Mucosa of rectum (tissue), 2 donors: ENCODE data around the gene TTC3.
"Not testable (repeated sequence)": the region's sequence is repeated elsewhere in the genome, so short reads cannot be mapped to it uniquely, and the experiment has no call there.

ENCODE experiments used
- H3K27ac ChIP-seq, 2 donors: one replicate each; pipeline ENCODE4 v1.7.0; 2013; ENCODE audit warnings: inconsistent platforms in 2 of 2, low read depth in 2 of 2, low read length in 2 of 2
- H3K27me3 ChIP-seq, 2 donors: one replicate each; pipeline ENCODE4 v1.7.0; 2013; ENCODE audit warnings: low read length in 2 of 2; ENCODE audit not compliant: control insufficient read depth in 2 of 2, insufficient read depth in 2 of 2
- H3K36me3 ChIP-seq, 2 donors: one replicate each; pipeline ENCODE4 v1.7.0; 2013; ENCODE audit warnings: low read length in 2 of 2; ENCODE audit not compliant: control insufficient read depth in 2 of 2, insufficient read depth in 2 of 2
- H3K4me1 ChIP-seq, 2 donors: one replicate each; pipeline ENCODE4 v1.7.0; 2013; ENCODE audit warnings: low read length in 2 of 2, mild to moderate bottlenecking in 1 of 2; ENCODE audit not compliant: control insufficient read depth in 2 of 2, insufficient read depth in 2 of 2
- H3K4me3 ChIP-seq, 2 donors: one replicate each; pipeline ENCODE4 v1.7.0; 2013; ENCODE audit warnings: low read length in 2 of 2
- H3K9ac ChIP-seq, 2 donors: one replicate each; pipeline ENCODE4 v1.7.0; 2013; ENCODE audit warnings: low read length in 2 of 2, low read depth in 1 of 2, mild to moderate bottlenecking in 1 of 2
- H3K9me3 ChIP-seq, 2 donors: one replicate each; pipeline ENCODE4 v1.7.0; 2013; ENCODE audit warnings: low read length in 2 of 2; ENCODE audit not compliant: control insufficient read depth in 2 of 2
- donor health status: healthy.
- donor health status: Normal muscosa, but diverticular disease.

Gene TTC3, protein sequence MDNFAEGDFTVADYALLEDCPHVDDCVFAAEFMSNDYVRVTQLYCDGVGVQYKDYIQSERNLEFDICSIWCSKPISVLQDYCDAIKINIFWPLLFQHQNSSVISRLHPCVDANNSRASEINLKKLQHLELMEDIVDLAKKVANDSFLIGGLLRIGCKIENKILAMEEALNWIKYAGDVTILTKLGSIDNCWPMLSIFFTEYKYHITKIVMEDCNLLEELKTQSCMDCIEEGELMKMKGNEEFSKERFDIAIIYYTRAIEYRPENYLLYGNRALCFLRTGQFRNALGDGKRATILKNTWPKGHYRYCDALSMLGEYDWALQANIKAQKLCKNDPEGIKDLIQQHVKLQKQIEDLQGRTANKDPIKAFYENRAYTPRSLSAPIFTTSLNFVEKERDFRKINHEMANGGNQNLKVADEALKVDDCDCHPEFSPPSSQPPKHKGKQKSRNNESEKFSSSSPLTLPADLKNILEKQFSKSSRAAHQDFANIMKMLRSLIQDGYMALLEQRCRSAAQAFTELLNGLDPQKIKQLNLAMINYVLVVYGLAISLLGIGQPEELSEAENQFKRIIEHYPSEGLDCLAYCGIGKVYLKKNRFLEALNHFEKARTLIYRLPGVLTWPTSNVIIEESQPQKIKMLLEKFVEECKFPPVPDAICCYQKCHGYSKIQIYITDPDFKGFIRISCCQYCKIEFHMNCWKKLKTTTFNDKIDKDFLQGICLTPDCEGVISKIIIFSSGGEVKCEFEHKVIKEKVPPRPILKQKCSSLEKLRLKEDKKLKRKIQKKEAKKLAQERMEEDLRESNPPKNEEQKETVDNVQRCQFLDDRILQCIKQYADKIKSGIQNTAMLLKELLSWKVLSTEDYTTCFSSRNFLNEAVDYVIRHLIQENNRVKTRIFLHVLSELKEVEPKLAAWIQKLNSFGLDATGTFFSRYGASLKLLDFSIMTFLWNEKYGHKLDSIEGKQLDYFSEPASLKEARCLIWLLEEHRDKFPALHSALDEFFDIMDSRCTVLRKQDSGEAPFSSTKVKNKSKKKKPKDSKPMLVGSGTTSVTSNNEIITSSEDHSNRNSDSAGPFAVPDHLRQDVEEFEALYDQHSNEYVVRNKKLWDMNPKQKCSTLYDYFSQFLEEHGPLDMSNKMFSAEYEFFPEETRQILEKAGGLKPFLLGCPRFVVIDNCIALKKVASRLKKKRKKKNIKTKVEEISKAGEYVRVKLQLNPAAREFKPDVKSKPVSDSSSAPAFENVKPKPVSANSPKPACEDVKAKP (N-terminal part only)

DNA sequence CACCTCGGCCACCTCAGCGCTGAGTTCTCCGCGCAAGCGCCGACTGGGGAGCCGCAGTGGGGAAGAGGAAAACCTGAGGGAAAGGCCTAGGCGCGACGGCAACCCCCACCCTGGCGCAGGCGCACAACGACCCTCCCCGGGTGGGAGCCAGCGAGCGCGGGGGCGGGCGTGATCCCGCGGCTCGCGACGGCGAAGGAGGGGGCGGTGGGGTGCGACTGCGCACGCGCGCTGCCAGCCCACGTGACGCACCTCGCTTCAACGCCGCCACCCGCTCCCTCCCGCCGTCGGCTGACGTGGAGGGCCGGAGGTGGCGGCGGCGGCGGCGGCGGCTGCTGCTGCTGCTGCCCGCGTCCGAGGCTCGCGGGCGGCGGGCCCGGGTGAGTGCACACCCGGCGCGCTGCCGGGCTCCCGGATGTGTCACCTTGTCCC lies at the start of gene TTC3, which contains the start of gene PIGP:
Gene TTC3, plus strand, starts transcription at position 267 of the 429 bp plus-strand sequence. CDS start 14,004 bp downstream, outside the sequence.
Gene PIGP, minus strand, starts transcription at position 84 of the 429 bp plus-strand sequence. CDS start 556 bp downstream, outside the sequence.
- peaks cover 0 to 3% of the 10 kb centered on the region in 2 donors for H3K36me3 ChIP-seq
- H3K27me3 ChIP-seq = no peaks in the 10 kb centered on the region
- H3K9me3 ChIP-seq = no peaks in the 10 kb centered on the region
- H3K4me1 ChIP-seq = peaks cover 16 to 18% of the 10 kb centered on the region in 2 donors
- H3K4me3 ChIP-seq = peak within 1 kb of the TSS; percentile 96 to 99
- H3K9ac ChIP-seq = peak within 1 kb of the TSS; percentile 95 to 97
- H3K27ac ChIP-seq = peak within 1 kb of the TSS; percentile 98

DNA sequence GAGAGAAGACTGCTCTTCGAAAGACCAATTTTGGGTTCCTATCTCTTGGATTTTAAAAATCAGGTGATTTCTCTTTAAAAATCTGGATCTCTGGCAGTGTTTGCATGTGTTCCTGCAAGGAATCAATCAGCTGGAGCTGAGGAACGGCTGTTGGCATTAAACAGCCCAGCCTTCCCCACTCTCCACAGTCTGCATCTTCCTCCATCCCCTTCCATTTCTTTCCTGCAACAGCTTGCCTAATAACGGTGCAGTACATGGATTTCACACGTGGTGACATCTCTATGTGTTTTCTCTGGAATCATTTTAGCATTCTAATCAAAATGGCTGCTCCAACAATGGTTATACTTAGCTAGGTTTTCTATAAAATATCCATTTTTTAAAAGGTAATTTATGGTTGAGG lies 46.6 kb upstream of the TTC3 start:
- Histone ChIP-seq H3K4me3 (no peak overlapping the region), H3K27me3 (no peaks in the 10 kb centered on the region), H3K27ac (no peak overlapping the region), H3K4me1 (no peaks in the 10 kb centered on the region), H3K9me3 (no peaks in the 10 kb centered on the region), H3K36me3 (no peaks in the 10 kb centered on the region), H3K9ac (no peak overlapping the region)

DNA sequence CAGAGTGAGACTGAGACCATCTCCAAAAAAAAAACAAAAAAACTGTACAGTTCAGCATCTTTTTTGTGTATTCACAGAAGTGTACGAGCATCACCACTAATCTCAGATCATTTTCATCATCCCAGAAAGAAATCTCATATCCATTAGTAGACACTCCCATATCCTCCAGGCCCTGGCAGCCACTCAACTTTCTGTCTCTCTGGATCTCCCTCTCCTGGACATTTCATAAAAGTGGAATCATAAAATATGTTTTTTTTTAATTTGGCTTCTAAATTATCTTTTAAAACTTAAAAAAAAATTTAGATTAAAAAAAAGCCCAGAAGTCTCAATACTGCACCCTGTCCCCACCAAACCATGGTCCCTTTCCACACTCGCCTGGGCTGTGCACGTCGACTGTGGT lies 44.5 kb upstream of the TTC3 start:
- Histone ChIP-seq H3K27me3 (no peaks in the 10 kb centered on the region), H3K27ac (no peak overlapping the region), H3K9ac (no peak overlapping the region), H3K4me3 (no peak overlapping the region), H3K9me3 (no peaks in the 10 kb centered on the region), H3K4me1 (no peaks in the 10 kb centered on the region), H3K36me3 (no peaks in the 10 kb centered on the region)

DNA sequence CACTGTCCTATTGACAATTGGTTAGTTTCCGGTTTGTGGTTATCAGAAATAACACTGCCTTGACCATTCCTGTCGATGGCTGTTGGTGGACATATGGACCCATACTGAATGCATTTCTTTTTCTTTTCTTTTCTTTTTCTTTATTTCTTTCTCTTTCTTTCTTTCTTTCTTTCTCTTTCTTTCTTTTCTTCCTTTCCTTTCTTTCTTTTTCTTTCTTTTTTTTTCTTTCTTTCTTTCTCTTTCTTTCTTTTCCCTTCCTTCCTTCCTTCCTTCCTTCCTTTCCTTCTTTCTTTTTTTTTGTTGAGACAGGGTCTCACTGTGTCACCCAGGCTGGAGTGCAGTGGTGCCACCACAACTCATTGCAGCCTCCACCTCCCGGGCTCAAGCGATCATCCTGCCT lies 42.2 kb upstream of the TTC3 start:
- Histone ChIP-seq H3K27ac (no peak overlapping the region), H3K9ac (no peak overlapping the region), H3K36me3 (no peaks in the 10 kb centered on the region), H3K4me1 (no peaks in the 10 kb centered on the region), H3K9me3 (no peaks in the 10 kb centered on the region), H3K27me3 (no peaks in the 10 kb centered on the region), H3K4me3 (no peak overlapping the region)

DNA sequence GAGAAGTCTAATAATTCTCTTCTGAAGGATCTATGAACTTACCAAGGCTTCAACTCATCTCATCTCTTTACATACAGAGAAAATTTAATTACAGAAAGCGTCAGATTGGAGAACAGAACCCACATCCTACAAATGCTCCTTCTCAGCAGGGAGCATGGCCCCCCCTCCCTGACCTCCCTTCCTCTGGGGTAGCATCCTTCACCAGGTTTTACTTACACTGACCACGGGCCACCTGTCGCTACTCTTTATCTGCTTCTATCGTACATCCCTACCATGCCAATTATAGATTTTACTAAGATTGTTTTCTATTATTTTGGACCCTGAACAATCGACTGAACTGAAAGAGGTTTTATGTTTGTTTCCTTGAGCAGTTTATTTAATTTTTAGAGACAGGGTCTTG lies 40.8 kb upstream of the TTC3 start:
- no peak overlapping the region for H3K27ac ChIP-seq
- no peak overlapping the region for H3K9ac ChIP-seq
- no peak overlapping the region for H3K4me3 ChIP-seq
- H3K4me1 ChIP-seq = no peaks in the 10 kb centered on the region
- no peaks in the 10 kb centered on the region for H3K27me3 ChIP-seq
- no peaks in the 10 kb centered on the region for H3K36me3 ChIP-seq
- H3K9me3 ChIP-seq = no peaks in the 10 kb centered on the region

DNA sequence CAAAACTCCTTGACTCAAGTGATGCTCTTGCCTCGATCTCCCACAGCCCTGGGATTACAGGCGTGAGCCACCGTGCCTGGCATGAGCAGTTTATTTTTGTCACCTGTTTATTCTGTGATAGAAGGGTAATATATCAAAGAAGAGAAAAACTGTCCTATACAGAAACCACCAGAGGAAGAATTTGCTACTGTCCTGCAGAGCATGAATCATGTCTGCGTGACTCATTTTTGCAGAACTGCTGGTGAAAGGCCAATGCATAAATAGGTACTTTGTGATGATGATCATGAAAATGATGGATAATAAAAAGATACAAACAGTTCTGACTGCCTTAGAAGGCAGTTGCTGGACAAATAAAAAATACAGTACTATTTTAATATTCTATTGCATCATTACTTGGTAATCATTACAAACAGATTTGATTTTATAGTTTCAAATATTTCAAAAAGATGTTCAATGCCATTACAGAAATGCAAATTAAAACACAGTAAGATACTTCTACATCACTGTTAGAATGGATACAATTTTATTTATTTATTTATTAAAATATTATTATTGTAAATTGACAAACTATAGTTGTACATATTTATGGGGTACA lies 40.1 kb upstream of the TTC3 start:
- H3K9ac ChIP-seq = no peak overlapping the region
- no peaks in the 10 kb centered on the region for H3K4me1 ChIP-seq
- H3K27ac ChIP-seq = no peak overlapping the region
- no peak overlapping the region for H3K4me3 ChIP-seq
- H3K36me3 ChIP-seq = no peaks in the 10 kb centered on the region
- no peaks in the 10 kb centered on the region for H3K9me3 ChIP-seq
- no peaks in the 10 kb centered on the region for H3K27me3 ChIP-seq

DNA sequence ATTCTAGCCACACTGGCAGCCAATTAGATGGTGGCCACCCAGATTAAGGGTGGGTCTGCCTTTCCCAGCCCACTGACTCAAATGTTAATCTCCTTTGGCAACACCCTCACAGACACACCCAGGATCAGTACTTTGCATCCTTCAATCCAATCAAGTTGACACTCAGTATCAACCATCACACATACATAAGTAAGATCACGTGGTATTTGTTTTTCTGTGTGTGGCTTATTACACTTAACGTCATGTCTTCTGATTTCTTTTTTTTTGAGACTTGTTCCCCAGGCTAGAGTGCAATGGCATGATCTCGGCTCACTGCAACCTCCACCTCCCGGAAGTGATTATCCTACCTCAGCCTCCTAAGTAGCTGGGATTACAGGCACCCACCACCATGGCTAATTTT lies 38.7 kb upstream of the TTC3 start:
- H3K36me3 ChIP-seq, H3K4me1 ChIP-seq, H3K27me3 ChIP-seq, H3K4me3 ChIP-seq, H3K9me3 ChIP-seq, H3K9ac ChIP-seq, H3K27ac ChIP-seq: not testable (repeated sequence)

DNA sequence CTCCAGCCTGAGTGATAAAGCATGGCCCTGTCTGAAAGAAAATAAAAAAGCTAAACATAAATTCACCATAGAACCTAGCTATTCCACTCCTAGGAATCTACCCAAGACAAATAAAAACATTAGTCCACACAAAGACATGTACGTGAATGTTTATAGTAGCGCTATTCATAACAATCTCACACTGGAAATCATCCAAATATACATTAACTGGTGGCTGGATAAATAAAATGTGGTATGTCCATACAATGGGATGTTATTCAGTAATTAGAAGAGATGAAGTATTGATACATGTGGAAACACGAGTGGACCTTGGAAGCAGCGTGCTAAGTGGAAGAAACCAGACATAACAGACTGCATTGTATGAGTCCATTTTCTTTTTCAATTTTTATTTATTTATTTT lies 36.9 kb upstream of the TTC3 start:
- Histone ChIP-seq H3K9ac (no peak overlapping the region), H3K36me3 (no peaks in the 10 kb centered on the region), H3K27me3 (no peaks in the 10 kb centered on the region), H3K27ac (no peak overlapping the region), H3K4me1 (no peaks in the 10 kb centered on the region), H3K9me3 (no peaks in the 10 kb centered on the region), H3K4me3 (no peak overlapping the region)

DNA sequence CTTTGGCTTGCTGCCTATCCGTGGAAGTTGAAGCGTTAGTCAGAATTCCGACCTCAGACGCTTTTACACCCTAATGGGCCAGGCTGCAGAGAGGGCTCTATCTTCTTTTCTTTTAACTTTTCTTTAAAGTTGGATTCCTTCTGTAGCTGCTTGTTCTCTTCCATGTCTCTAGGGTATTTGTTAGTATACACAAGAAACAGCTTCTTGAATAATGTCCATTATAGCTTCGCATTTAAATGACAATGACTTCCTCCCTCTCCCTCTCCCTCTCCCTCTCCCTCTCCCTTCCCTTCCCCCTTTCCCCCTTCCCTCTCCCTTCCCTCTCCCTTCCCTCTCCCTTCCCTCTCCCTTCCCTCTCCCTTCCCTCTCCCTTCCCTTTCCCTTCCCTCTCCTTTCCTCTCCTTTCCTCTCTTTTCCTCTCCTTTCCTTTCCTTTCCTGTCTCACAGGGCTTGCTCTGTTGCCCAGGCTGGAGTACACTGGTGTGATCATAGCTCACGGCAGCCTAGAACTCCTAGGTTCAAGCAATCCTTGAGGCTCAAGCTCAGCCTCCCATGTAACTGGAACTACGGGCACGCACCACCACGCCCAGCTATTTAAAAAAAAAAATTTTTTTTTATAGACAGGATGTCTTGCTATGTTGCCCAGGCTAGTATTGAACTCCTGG lies 33.5 kb upstream of the TTC3 start:
- Histone ChIP-seq H3K36me3 (no peaks in the 10 kb centered on the region), H3K27me3 (no peaks in the 10 kb centered on the region), H3K4me1 (no peaks in the 10 kb centered on the region), H3K27ac (no peak overlapping the region), H3K9ac (no peak overlapping the region), H3K4me3 (no peak overlapping the region), H3K9me3 (no peaks in the 10 kb centered on the region)
